HepG2 (cell line): ENCODE measurements around the gene BBS9. TPM values are rescaled to one million over a fixed set of nuclear protein-coding genes. Genes with fewer than 3 reads are reported as not detected.

Source experiments
- ATAC-seq: fragments of 200-7000 bp; cut with Tn5 transposase; 3 replicates; pipeline ENCODE4 v1.9.1; 2020; ENCODE audit warnings: mild to moderate bottlenecking, moderate library complexity
- BruUV-seq: library from RNA; stranded (reverse); fragments of 400-500 nt; replicated peaks from 2 replicates; lab custom pipeline; 2021; lab: Mats Ljungman, UMichigan
- CTCF ChIA-PET: fragments of 300-600 bp; formaldehyde crosslinking; extraction: SDS; loops from one replicate; lab custom pipeline; 2021; ENCODE audit warnings: low total read pairs, inconsistent platforms, low intra/inter-chr PET ratio; lab: Yijun Ruan, JAX
- POLR2A ChIA-PET: fragments of 350-600 bp; sonication (Branson Sonifier 250); formaldehyde crosslinking; loops from one replicate; lab custom pipeline; 2020; ENCODE audit warnings: antibody characterized with exemption, inconsistent platforms; lab: Yijun Ruan, JAX
- DNase-seq: peaks from one replicate; pipeline ENCODE4 v3.0.0-alpha.2; 2015; ENCODE audit warnings: low spot score
- FAIRE-seq: peaks from 3 replicates; lab custom pipeline; 2011; peaks lifted over from hg19 to GRCh38; lab: Jason Lieb, UNC
- H2AFZ ChIP-seq: one replicate; pipeline ENCODE4 v1.6.1; 2011; ENCODE audit warnings: low read length, inconsistent platforms
- H3K27ac ChIP-seq: fragments of 300-600 bp; 3 replicates; pipeline ENCODE4 v1.8.0; 2011; ENCODE audit warnings: mixed run types, mild to moderate bottlenecking, mixed read lengths, low read length, inconsistent platforms; ENCODE audit not compliant: insufficient read depth; ENCODE audit errors: extremely low read length
- H3K27me3 ChIP-seq, 2 experiments: fragments of 200-600 bp in 1 of 2; 2 replicates in 1 of 2; 3 replicates in 1 of 2; pipeline versions ENCODE4 v1.6.0 to v1.8.0; 2011; ENCODE audit warnings: low read length in 2 of 2, mild to moderate bottlenecking in 2 of 2, moderate library complexity in 2 of 2, inconsistent platforms in 1 of 2; ENCODE audit not compliant: insufficient read depth in 2 of 2, control insufficient read depth in 1 of 2
- H3K36me3 ChIP-seq, 2 experiments: fragments of 200-600 bp in 1 of 2; replicated peaks in 1 of 2; 2 replicates in 1 of 2; 3 replicates in 1 of 2; pipeline versions ENCODE4 v1.5.1 to v1.8.0; 2011; ENCODE audit warnings: low read length in 2 of 2, inconsistent platforms in 1 of 2; ENCODE audit not compliant: insufficient read depth in 2 of 2, control insufficient read depth in 1 of 2
- H3K4me1 ChIP-seq: 2 replicates; pipeline ENCODE4 v1.5.1; 2012; ENCODE audit warnings: low read length, inconsistent platforms; ENCODE audit not compliant: insufficient read depth
- H3K4me2 ChIP-seq: 2 replicates; pipeline ENCODE4 v1.6.0; 2011; ENCODE audit warnings: low read depth, low read length, inconsistent platforms
- H3K4me3 ChIP-seq, 3 experiments: fragments of 200-600 bp in 1 of 3; sonication (generic), shearing (Covaris generic) in 1 of 3; replicated peaks in 1 of 3; 2 replicates each; pipeline ENCODE4 v1.5.1; 2011 to 2016; ENCODE audit warnings: low read length in 3 of 3, inconsistent platforms in 2 of 3, low read depth in 2 of 3, mild to moderate bottlenecking in 2 of 3, control low read depth in 1 of 3, mixed read lengths in 1 of 3; ENCODE audit not compliant: insufficient read depth in 1 of 3
- H3K79me2 ChIP-seq: one replicate; pipeline ENCODE4 v1.6.1; 2011; ENCODE audit warnings: low read length, inconsistent platforms; ENCODE audit not compliant: insufficient read depth
- H3K9ac ChIP-seq: 2 replicates; pipeline ENCODE4 v1.6.0; 2011; ENCODE audit warnings: mild to moderate bottlenecking, low read depth, low read length, inconsistent platforms; ENCODE audit not compliant: insufficient read depth
- H3K9me3 ChIP-seq: 2 replicates; pipeline ENCODE4 v1.5.1; 2012; ENCODE audit warnings: mild to moderate bottlenecking, low read length
- H4K20me1 ChIP-seq: 2 replicates; pipeline ENCODE4 v1.6.0; 2011; ENCODE audit warnings: inconsistent platforms, mild to moderate bottlenecking, low read length, moderate library complexity; ENCODE audit not compliant: insufficient read depth
- BRD4 ChIP-seq: sonication (generic); formaldehyde crosslinking; IDR thresholded peaks from 2 replicates; pipeline ENCODE4 v1.4.0; 2020; ENCODE audit warnings: missing genetic modification reagents
- HNRNPUL1 ChIP-seq: fragments of 200-400 bp; formaldehyde crosslinking; IDR thresholded peaks from 2 replicates; pipeline ENCODE4 v1.6.1; 2017; ENCODE audit warnings: low read depth, mild to moderate bottlenecking, low read length, moderate library complexity
- HOXA3 ChIP-seq: sonication (generic); formaldehyde crosslinking; IDR thresholded peaks from 2 replicates; pipeline ENCODE4 v1.5.0; 2020; ENCODE audit warnings: missing genetic modification reagents
- NR0B2 ChIP-seq: sonication (generic); formaldehyde crosslinking; IDR thresholded peaks from 2 replicates; pipeline ENCODE4 v1.4.0; 2020; ENCODE audit warnings: mild to moderate bottlenecking, missing genetic modification reagents
- PRMT3 ChIP-seq: sonication (generic); formaldehyde crosslinking; IDR thresholded peaks from 2 replicates; pipeline ENCODE4 v1.8.1; 2022; ENCODE audit warnings: low read depth, mild to moderate bottlenecking, moderate library complexity, missing genetic modification reagents, borderline replicate concordance
- REL ChIP-seq: sonication (generic); formaldehyde crosslinking; conservative IDR thresholded peaks from 2 replicates; pipeline ENCODE4 v1.8.0; 2022; ENCODE audit warnings: mild to moderate bottlenecking, missing genetic modification reagents, moderate library complexity
- REST ChIP-seq, 2 experiments: IDR thresholded peaks; 2 replicates each; pipeline ENCODE4 v1.6.1; 2011 to 2012; ENCODE audit warnings: low read length in 2 of 2, borderline replicate concordance in 1 of 2, low read depth in 1 of 2, mild to moderate bottlenecking in 1 of 2, moderate library complexity in 1 of 2
- SMC3 ChIP-seq: IDR thresholded peaks from 2 replicates; pipeline ENCODE4 v1.6.1; 2011; ENCODE audit warnings: low read length, improper control_type of control experiment
- SNRNP70 ChIP-seq: fragments of 200-400 bp; formaldehyde crosslinking; IDR thresholded peaks from 2 replicates; pipeline ENCODE4 v1.6.1; 2017; ENCODE audit warnings: mild to moderate bottlenecking, low read depth, low read length, moderate library complexity
- YY1 ChIP-seq: IDR thresholded peaks from 2 replicates; pipeline ENCODE4 v1.6.1; 2011; ENCODE audit warnings: low read length, low read depth, moderate library complexity, mild to moderate bottlenecking; ENCODE audit not compliant: insufficient read depth, insufficient replicate concordance
- ZBTB1 ChIP-seq: sonication (generic); formaldehyde crosslinking; IDR thresholded peaks from 2 replicates; pipeline ENCODE4 v1.4.0; 2020; ENCODE audit warnings: missing genetic modification reagents, borderline replicate concordance
- ZFYVE20 ChIP-seq: sonication (generic); formaldehyde crosslinking; IDR thresholded peaks from 2 replicates; pipeline ENCODE4 v1.8.0; 2023; ENCODE audit warnings: low read depth, mild to moderate bottlenecking, moderate library complexity, missing genetic modification reagents, borderline replicate concordance
- ZMYM4 ChIP-seq: sonication (generic); formaldehyde crosslinking; IDR thresholded peaks from 2 replicates; pipeline ENCODE4 v1.8.1; 2023; ENCODE audit warnings: mild to moderate bottlenecking, missing genetic modification reagents
- ZNF34 ChIP-seq: sonication (generic); formaldehyde crosslinking; IDR thresholded peaks from 2 replicates; pipeline ENCODE4 v1.4.0; 2020; ENCODE audit warnings: mild to moderate bottlenecking, missing genetic modification reagents, borderline replicate concordance
- ZNF562 ChIP-seq: sonication (generic); formaldehyde crosslinking; IDR thresholded peaks from 2 replicates; pipeline ENCODE4 v1.8.0; 2022; ENCODE audit warnings: missing genetic modification reagents, borderline replicate concordance
- WGBS: methylation state at CpG from one replicate; pipeline ENCODE4 v1.1.6; 2017; ENCODE audit warnings: low lambda C conversion rate; 5-methylcytosine and 5-hydroxymethylcytosine counted together
- in situ Hi-C: cut with HindIII; loops from 2 replicates; pipeline ENCODE4 v1.10.0; 2017; ENCODE audit warnings: low pct_unique_long_range_greater_than_20kb; ENCODE audit not compliant: extremely low pct_ligation_motif_present
- intact Hi-C: fragments of 100-400 bp; cut with micrococcal nuclease; formaldehyde crosslinking; loops from one replicate; pipeline ENCODE4 v1.10.0; 2022; ENCODE audit not compliant: unreplicated experiment
- polyA plus RNA-seq, 8 experiments: library from polyadenylated mRNA; depleted of rRNA in 3 of 8; stranded (reverse) in 7 of 8; unstranded in 1 of 8; fragments of >200 nt; fragmentation: Illumina TruSeq in 4 of 8; extraction: Trizol in 4 of 8; gene quantifications; 2 replicates each; pipeline versions ENCODE4 v1.2.1 to v1.2.3, GENCODE V29; 2011 to 2016; ENCODE audit warnings: low read depth in 4 of 8, missing spikeins in 1 of 8, mixed read lengths in 1 of 8; ENCODE audit not compliant: insufficient read depth in 1 of 8
- total RNA-seq, 5 experiments: library from RNA; depleted of rRNA; stranded (reverse); fragments of >200 nt; fragmentation: Illumina TruSeq; extraction: Trizol; gene quantifications; 2 replicates each; pipeline ENCODE4 v1.2.3, GENCODE V29; 2016; ENCODE audit warnings: low read depth in 1 of 5

BBS9 gene
- total and polyA plus RNA-seq, 2 of the 13 experiments (the other 11 are each of a cell fraction or from before 2014, with no cell fraction given), result 5.1 to 7.8 TPM

GRCh38 chr7:33346055-33346454 lies 216.7 kb downstream of the BBS9 start (continued):
- TF ChIP-seq ZNF34, result no peak
- TF ChIP-seq HOXA3 (CRISPR knock-in tag), result no peak
- no peak for TF ChIP-seq ZFYVE20 (CRISPR knock-in tag)
- TF ChIP-seq BRD4 (CRISPR knock-in tag), result no peak
- TF ChIP-seq SMC3, result no peak
- no peak for TF ChIP-seq REST (IDR thresholded peaks at IDR 0.05; ENCODE audit: borderline replicate concordance in 1 of 2, low read depth in 1 of 2, low read length in 2 of 2)
- no peak for TF ChIP-seq NR0B2 (CRISPR knock-in tag)
- TF ChIP-seq, all 625 proteins: peak for 0

- no peak overlapping the region for H3K9ac ChIP-seq
- WGBS, result 91% methylated on average over 7 of the region's 7 CpGs
- CTCF ChIA-PET, result no interaction called here
- DNase-seq (no peak), ATAC-seq (no peak), FAIRE-seq (no peak)
- no peaks in the 10 kb centered on the region for H3K4me1 ChIP-seq
- no peaks in the 10 kb centered on the region for H4K20me1 ChIP-seq
- no peaks in the 10 kb centered on the region for H3K9me3 ChIP-seq
- H3K79me2 ChIP-seq, result no peaks in the 10 kb centered on the region
- BruUV-seq, result no TSS peak
- H2AFZ ChIP-seq, result no peak overlapping the region
- no peaks in the 10 kb centered on the region for H3K36me3 ChIP-seq
- intact Hi-C loops, result no loop called here
- in situ Hi-C loops, result no loop called here
- H3K4me2 ChIP-seq, result no peak overlapping the region
- no peak overlapping the region for H3K4me3 ChIP-seq
- H3K27me3 ChIP-seq, result no peaks in the 10 kb centered on the region
- POLR2A ChIA-PET, result no interaction called here
- H3K27ac ChIP-seq, result no peak overlapping the region
- TF ChIP-seq PRMT3 (CRISPR knock-in tag), result no peak
- TF ChIP-seq SNRNP70, result no peak
- no peak for TF ChIP-seq YY1
- no peak for TF ChIP-seq ZBTB1 (CRISPR knock-in tag)
- TF ChIP-seq ZNF562, result no peak
- TF ChIP-seq HNRNPUL1, result no peak
- no peak for TF ChIP-seq ZMYM4 (CRISPR knock-in tag)
- TF ChIP-seq REL, result no peak
These were observed 221.2 kb downstream of the BBS9 start for GRCh38 chr7:33350577-33350976.
